HEK293T (cell line): ENCODE measurements around the gene KLF9.

Source experiments
- ARNT ChIP-seq: fragments of 450-650 bp; IDR thresholded peaks from 2 replicates; pipeline ENCODE4 v1.6.1; 2017; ENCODE audit warnings: mild to moderate bottlenecking
- BHLHE40 ChIP-seq: fragments of 450-650 bp; IDR thresholded peaks from 2 replicates; pipeline ENCODE4 v1.6.1; 2016; ENCODE audit warnings: mild to moderate bottlenecking, moderate library complexity, borderline replicate concordance
- CTBP1 ChIP-seq: fragments of 450-650 bp; IDR thresholded peaks from 2 replicates; pipeline ENCODE4 v1.6.1; 2016; ENCODE audit warnings: borderline replicate concordance
- ELF4 ChIP-seq: fragments of 450-650 bp; IDR thresholded peaks from 2 replicates; pipeline ENCODE4 v1.6.1; 2017; ENCODE audit warnings: antibody characterized with exemption
- FOXA1 ChIP-seq: fragments of 450-650 bp; IDR thresholded peaks from 2 replicates; pipeline ENCODE4 v1.6.1; 2016; ENCODE audit warnings: mild to moderate bottlenecking
- FOXK2 ChIP-seq: fragments of 450-650 bp; IDR thresholded peaks from 2 replicates; pipeline ENCODE4 v1.6.1; 2016; ENCODE audit warnings: mild to moderate bottlenecking
- HDGF ChIP-seq: fragments of 450-650 bp; IDR thresholded peaks from 2 replicates; pipeline ENCODE4 v1.6.1; 2017; ENCODE audit warnings: antibody characterized with exemption, borderline replicate concordance
- SP1 ChIP-seq: fragments of 450-650 bp; IDR thresholded peaks from 2 replicates; pipeline ENCODE4 v1.6.1; 2017
- SUZ12 ChIP-seq: fragments of 450-650 bp; IDR thresholded peaks from 2 replicates; pipeline ENCODE4 v1.6.1; 2016; ENCODE audit warnings: mild to moderate bottlenecking
- TF ChIP-seq, protein P1 (sequence below): fragments of 450-650 bp; IDR thresholded peaks from 2 replicates; pipeline ENCODE4 v1.6.1; 2016

DNA sequence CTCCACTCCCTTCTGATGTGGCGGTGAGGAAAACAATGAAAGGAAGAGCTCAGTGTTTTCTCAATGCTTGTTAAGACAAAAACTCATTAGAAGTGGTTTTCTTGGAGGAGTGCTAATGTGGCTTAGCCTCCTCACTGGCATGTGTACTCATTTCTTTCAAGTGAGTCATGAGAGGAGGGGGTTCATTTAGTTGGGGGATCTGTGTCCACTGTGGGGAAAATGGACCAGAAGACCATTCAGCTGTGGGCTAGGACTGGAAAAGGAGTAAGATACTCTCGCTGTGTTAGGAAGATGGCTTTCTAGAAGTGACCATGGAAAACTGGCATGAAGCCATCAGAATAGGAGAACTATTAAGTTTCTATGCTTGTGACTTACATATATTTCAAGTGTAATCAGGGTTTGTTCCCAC, 23.5 kb downstream of the KLF9 start:
- TF ChIP-seq BHLHE40 (no peak), HDGF (no peak), FOXK2 (no peak), SP1 (no peak), FOXA1 (no peak), CTBP1 (no peak), ARNT (no peak), SUZ12 (no peak), ELF4 (no peak)
- TF ChIP-seq, protein P1, sequence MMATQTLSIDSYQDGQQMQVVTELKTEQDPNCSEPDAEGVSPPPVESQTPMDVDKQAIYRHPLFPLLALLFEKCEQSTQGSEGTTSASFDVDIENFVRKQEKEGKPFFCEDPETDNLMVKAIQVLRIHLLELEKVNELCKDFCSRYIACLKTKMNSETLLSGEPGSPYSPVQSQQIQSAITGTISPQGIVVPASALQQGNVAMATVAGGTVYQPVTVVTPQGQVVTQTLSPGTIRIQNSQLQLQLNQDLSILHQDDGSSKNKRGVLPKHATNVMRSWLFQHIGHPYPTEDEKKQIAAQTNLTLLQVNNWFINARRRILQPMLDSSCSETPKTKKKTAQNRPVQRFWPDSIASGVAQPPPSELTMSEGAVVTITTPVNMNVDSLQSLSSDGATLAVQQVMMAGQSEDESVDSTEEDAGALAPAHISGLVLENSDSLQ: no peak
